IgD-negative memory B cell (primary cell): ENCODE measurements around the gene FCF1. TPM values are rescaled to one million over a fixed set of nuclear protein-coding genes. Genes with fewer than 3 reads are reported as not detected.
"Not testable (repeated sequence)": the region's sequence is repeated elsewhere in the genome, so short reads cannot be mapped to it uniquely, and the experiment has no call there.

Experiments
- H3K27ac Mint-ChIP-seq, 3 donors: one replicate each; pipeline ENCODE4 v1.8.0; 2020 to 2022; ENCODE audit warnings: mild to moderate bottlenecking in 3 of 3, mixed read lengths in 3 of 3, moderate library complexity in 1 of 3
- H3K27me3 Mint-ChIP-seq: one replicate; pipeline ENCODE4 v1.8.0; 2021; ENCODE audit warnings: mixed read lengths
- H3K36me3 Mint-ChIP-seq: one replicate; pipeline ENCODE4 v1.8.0; 2020; ENCODE audit warnings: mild to moderate bottlenecking, mixed read lengths
- H3K4me1 Mint-ChIP-seq, 3 donors: one replicate each; pipeline ENCODE4 v1.8.0; 2020 to 2022; ENCODE audit warnings: mixed read lengths in 3 of 3, mild to moderate bottlenecking in 1 of 3
- H3K4me3 Mint-ChIP-seq, 4 donors: one replicate each; pipeline ENCODE4 v1.8.0; 2020 to 2022; ENCODE audit warnings: mild to moderate bottlenecking in 4 of 4, mixed read lengths in 4 of 4, moderate library complexity in 3 of 4
- H3K9me3 Mint-ChIP-seq, 3 donors: one replicate each; pipeline ENCODE4 v1.8.0; 2020 to 2021; ENCODE audit warnings: mixed read lengths in 3 of 3, mild to moderate bottlenecking in 1 of 3
- polyA plus RNA-seq: library from polyadenylated mRNA; unstranded; fragments of 300-500 nt; fragmentation: Illumina TruSeq; gene quantifications from one replicate; pipeline ENCODE4 v1.2.3, GENCODE V29; 2021

Gene FCF1
- polyA plus RNA-seq, 1 donor from 2014 or later, result 26.6 TPM

GRCh38 chr14:74720526-74720925, 7.6 kb downstream of the FCF1 start:
- no peaks in the 10 kb centered on the region for H3K9me3 Mint-ChIP-seq
- H3K4me1 Mint-ChIP-seq, result peaks cover 0 to 2% (median 1%) of the 10 kb centered on the region in 3 donors
- no peak overlapping the region for H3K4me3 Mint-ChIP-seq
- H3K27ac Mint-ChIP-seq, result no peak overlapping the region
- no peaks in the 10 kb centered on the region for H3K27me3 Mint-ChIP-seq
- peaks cover 12% of the 10 kb centered on the region for H3K36me3 Mint-ChIP-seq

GRCh38 chr14:74723134-74723533, 10.2 kb downstream of the FCF1 start:
- peaks cover 6% of the 10 kb centered on the region for H3K36me3 Mint-ChIP-seq
- no peaks in the 10 kb centered on the region for H3K27me3 Mint-ChIP-seq
- peaks cover 0 to 1% (median 0%) of the 10 kb centered on the region in 3 donors for H3K4me1 Mint-ChIP-seq
- H3K9me3 Mint-ChIP-seq, result no peaks in the 10 kb centered on the region
- no peak overlapping the region for H3K27ac Mint-ChIP-seq
- no peak overlapping the region for H3K4me3 Mint-ChIP-seq

GRCh38 chr14:74732387-74732786, 19.4 kb downstream of the FCF1 start:
- Mint-ChIP-seq H3K4me3 (no peak overlapping the region), H3K27ac (no peak overlapping the region), H3K9me3 (no peaks in the 10 kb centered on the region), H3K36me3 (peaks cover 3% of the 10 kb centered on the region), H3K27me3 (no peaks in the 10 kb centered on the region), H3K4me1 (peaks cover 0 to 4% (median 0%) of the 10 kb centered on the region in 3 donors)

DNA sequence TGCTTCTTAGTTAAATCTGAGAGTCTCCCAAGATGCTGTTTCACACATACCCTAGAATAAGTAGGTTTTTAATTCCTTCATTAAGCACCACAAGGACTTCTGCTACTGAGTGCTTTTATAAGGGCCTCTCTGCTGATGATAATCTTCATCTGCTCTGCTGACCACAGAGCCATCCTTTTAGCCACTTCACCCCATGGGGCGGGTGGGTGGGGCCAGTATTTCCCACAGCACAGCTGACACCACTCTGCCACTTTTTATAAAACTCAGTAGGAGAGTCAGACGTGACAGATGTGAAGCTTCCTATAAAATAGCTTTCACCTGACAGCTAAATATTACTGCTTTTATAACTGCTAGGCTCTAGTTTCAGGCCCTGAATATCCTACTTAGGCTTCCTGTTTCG, 20.3 kb downstream of the FCF1 start:
- Mint-ChIP-seq H3K27ac (no peak overlapping the region), H3K27me3 (no peaks in the 10 kb centered on the region), H3K4me1 (peaks cover 0 to 4% (median 0%) of the 10 kb centered on the region in 3 donors), H3K9me3 (no peaks in the 10 kb centered on the region), H3K4me3 (no peak overlapping the region), H3K36me3 (peaks cover 3% of the 10 kb centered on the region)

- peaks cover 0 to 2% (median 0%) of the 10 kb centered on the region in 3 donors for H3K4me1 Mint-ChIP-seq
- H3K27ac Mint-ChIP-seq, result no peak overlapping the region
- H3K27me3 Mint-ChIP-seq, result no peaks in the 10 kb centered on the region
- no peak overlapping the region for H3K4me3 Mint-ChIP-seq
- no peaks in the 10 kb centered on the region for H3K9me3 Mint-ChIP-seq
- H3K36me3 Mint-ChIP-seq, result no peaks in the 10 kb centered on the region
Measured at GRCh38 chr14:74735125-74735524, 22.2 kb downstream of the FCF1 start.

DNA sequence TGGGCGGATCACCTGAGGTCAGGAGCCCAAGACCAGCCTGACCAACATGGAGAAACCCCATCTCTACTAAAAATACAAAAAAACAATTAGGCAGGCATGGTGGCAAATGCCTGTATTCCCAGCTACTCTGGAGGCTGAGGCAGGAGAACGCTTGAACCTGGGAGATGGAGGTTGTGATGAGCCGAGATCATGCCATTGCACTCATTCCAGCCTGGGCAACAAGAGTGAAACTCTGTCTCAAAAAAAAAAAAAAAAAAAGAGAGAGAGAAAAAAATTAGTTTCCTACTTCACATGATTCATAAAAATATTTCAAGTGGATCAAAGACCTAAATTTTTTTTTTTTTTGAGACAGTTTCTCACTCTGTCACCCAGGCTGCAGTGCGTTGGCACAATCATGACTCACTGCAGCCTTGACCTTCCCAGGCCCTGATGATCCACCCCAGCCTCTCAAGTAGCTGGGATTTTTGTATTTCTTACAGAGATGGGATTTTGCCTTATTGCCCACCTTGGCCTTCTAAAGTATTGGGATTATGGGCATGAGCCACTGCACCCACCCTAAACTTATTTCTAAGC, 24.9 kb downstream of the FCF1 start:
- no peak overlapping the region for H3K27ac Mint-ChIP-seq
- peaks cover 0 to 2% (median 0%) of the 10 kb centered on the region in 3 donors for H3K4me1 Mint-ChIP-seq
- no peaks in the 10 kb centered on the region for H3K9me3 Mint-ChIP-seq
- H3K27me3 Mint-ChIP-seq, result no peaks in the 10 kb centered on the region
- H3K4me3 Mint-ChIP-seq, result no peak overlapping the region
- no peaks in the 10 kb centered on the region for H3K36me3 Mint-ChIP-seq

GRCh38 chr14:74739293-74740030, 26.5 kb downstream of the FCF1 start:
- H3K36me3 Mint-ChIP-seq, result peaks cover 2% of the 10 kb centered on the region
- H3K27me3 Mint-ChIP-seq, result no peaks in the 10 kb centered on the region
- H3K27ac Mint-ChIP-seq, result no peak overlapping the region

GRCh38 chr14:74747237-74747636, 34.3 kb downstream of the FCF1 start:
- Mint-ChIP-seq H3K36me3 (peaks cover 2% of the 10 kb centered on the region), H3K27ac (no peak overlapping the region), H3K27me3 (no peaks in the 10 kb centered on the region), H3K9me3 (peaks cover 2 to 5% (median 4%) of the 10 kb centered on the region in 3 donors), H3K4me1 (no peaks in the 10 kb centered on the region), H3K4me3 (no peak overlapping the region)

More at GRCh38 chr14:74739293-74740030, 26.5 kb downstream of the FCF1 start:
- Mint-ChIP-seq H3K9me3 (no peaks in the 10 kb centered on the region), H3K4me1 (peaks cover 0 to 2% (median 0%) of the 10 kb centered on the region in 3 donors), H3K4me3 (no peak overlapping the region)

DNA sequence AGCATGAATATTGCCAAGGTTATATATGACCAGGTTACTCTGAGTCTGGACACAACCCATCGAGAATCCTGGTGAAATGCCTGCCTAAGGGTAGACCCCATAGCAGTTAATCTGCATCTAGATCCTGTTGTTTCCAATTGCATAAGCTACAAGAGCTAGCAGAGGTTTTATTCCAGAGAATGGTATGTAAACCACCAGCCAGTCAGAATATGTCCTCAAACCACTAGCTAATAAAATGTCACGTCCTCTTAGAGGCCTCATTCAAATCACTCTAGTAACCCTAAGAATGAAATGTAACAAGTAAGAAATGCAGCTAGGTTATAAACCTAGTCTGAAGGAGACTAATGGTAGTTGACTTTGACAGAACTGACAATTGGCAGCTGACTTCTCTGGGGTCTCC, 41.2 kb downstream of the FCF1 start:
- peaks cover 2 to 9% (median 5%) of the 10 kb centered on the region in 3 donors for H3K9me3 Mint-ChIP-seq
- H3K27ac Mint-ChIP-seq, result no peak overlapping the region
- H3K27me3 Mint-ChIP-seq, result no peaks in the 10 kb centered on the region
- H3K4me1 Mint-ChIP-seq, result no peaks in the 10 kb centered on the region
- no peaks in the 10 kb centered on the region for H3K36me3 Mint-ChIP-seq
- H3K4me3 Mint-ChIP-seq, result no peak overlapping the region

GRCh38 chr14:74754899-74755298, 42.0 kb downstream of the FCF1 start:
- Mint-ChIP-seq H3K27me3 (no peaks in the 10 kb centered on the region), H3K9me3 (peaks cover 2 to 9% (median 5%) of the 10 kb centered on the region in 3 donors), H3K36me3 (no peaks in the 10 kb centered on the region), H3K27ac (no peak overlapping the region), H3K4me3 (no peak overlapping the region), H3K4me1 (no peaks in the 10 kb centered on the region)

- Mint-ChIP-seq H3K4me3 (no peak overlapping the region), H3K27ac (no peak overlapping the region), H3K4me1 (no peaks in the 10 kb centered on the region), H3K27me3 (no peaks in the 10 kb centered on the region), H3K36me3 (no peaks in the 10 kb centered on the region), H3K9me3 (peaks cover 2 to 9% (median 5%) of the 10 kb centered on the region in 3 donors)
Measured at GRCh38 chr14:74756326-74756725, 43.4 kb downstream of the FCF1 start.

DNA sequence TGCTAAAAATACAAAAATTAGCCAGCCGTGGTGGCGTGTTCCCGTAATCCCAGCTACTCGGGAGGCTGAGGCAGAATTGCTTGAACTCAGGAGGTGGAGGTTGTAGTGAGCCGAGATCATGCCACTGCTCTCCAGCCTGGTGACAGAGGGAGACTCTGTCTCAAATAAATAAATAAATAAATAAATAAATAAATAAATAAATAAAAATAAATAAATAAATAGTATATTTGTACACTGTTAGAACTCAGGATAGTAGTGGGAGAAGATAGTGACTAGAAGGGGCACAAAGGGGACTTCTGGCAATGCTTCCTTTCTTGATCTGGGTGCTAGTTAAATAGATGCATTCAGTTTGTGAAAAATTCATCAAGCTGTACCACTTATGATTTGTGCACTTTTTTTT, 45.6 kb downstream of the FCF1 start:
- not testable (repeated sequence) for H3K36me3 Mint-ChIP-seq, H3K27me3 Mint-ChIP-seq, H3K4me3 Mint-ChIP-seq, H3K27ac Mint-ChIP-seq, H3K4me1 Mint-ChIP-seq, H3K9me3 Mint-ChIP-seq

GRCh38 chr14:74762917-74763802, 50.2 kb downstream of the FCF1 start, which contains the start of gene YLPM1:
TSS of gene YLPM1 (plus strand) at chr14:74763316. CDS start at chr14:74763490, 174 bp downstream.
- H3K4me1 Mint-ChIP-seq, result peaks cover 35 to 43% (median 42%) of the 10 kb centered on the region in 3 donors
- H3K36me3 Mint-ChIP-seq, result no peaks in the 10 kb centered on the region

GRCh38 chr14:74763803-74764531, 51.0 kb downstream of the FCF1 start:
- no peaks in the 10 kb centered on the region for H3K27me3 Mint-ChIP-seq
- no peaks in the 10 kb centered on the region for H3K36me3 Mint-ChIP-seq
- peaks cover 40 to 45% (median 45%) of the 10 kb centered on the region in 3 donors for H3K4me1 Mint-ChIP-seq
- H3K27ac Mint-ChIP-seq, result peak overlapping the region; percentile 21 to 97 (median 43)
- H3K4me3 Mint-ChIP-seq, result peak overlapping the region; percentile 85 to 97 (median 93)
- H3K9me3 Mint-ChIP-seq, result no peaks in the 10 kb centered on the region

More at GRCh38 chr14:74762917-74763802, 50.2 kb downstream of the FCF1 start, which contains the start of gene YLPM1:
- peak within 1 kb of the TSS; percentile 21 to 97 (median 66) for H3K27ac Mint-ChIP-seq
- H3K9me3 Mint-ChIP-seq, result no peaks in the 10 kb centered on the region
- H3K4me3 Mint-ChIP-seq, result peak within 1 kb of the TSS; percentile 85 to 97 (median 93)
- H3K27me3 Mint-ChIP-seq, result no peaks in the 10 kb centered on the region
